Suprapubic skin (tissue), 4 donors: ENCODE data around the gene BTBD6.

ENCODE experiments used
- EP300 ChIP-seq: sonication (generic); formaldehyde crosslinking; IDR thresholded peaks from one replicate; pipeline ENCODE4 v1.6.1; 2017; ENCODE audit warnings: antibody characterized with exemption
- POLR2A ChIP-seq, 2 donors: fragments of 450-650 bp; IDR thresholded peaks; one replicate each; pipeline ENCODE4 v1.6.1; 2017; ENCODE audit warnings: antibody characterized with exemption in 2 of 2, mild to moderate bottlenecking in 2 of 2, moderate library complexity in 2 of 2
- POLR2AphosphoS5 ChIP-seq, 3 donors: sonication (generic); formaldehyde crosslinking; IDR thresholded peaks; one replicate each; pipeline ENCODE4 v1.6.1; 2017; ENCODE audit warnings: antibody characterized with exemption in 3 of 3
- TF ChIP-seq, protein P1 (sequence below), 2 donors: fragments of 200-600 bp in 1 of 2; fragments of 450-650 bp in 1 of 2; sonication (generic) in 1 of 2; IDR thresholded peaks; one replicate each; pipeline ENCODE4 v1.5.1; 2016 to 2019; ENCODE audit warnings: antibody characterized with exemption in 2 of 2, mild to moderate bottlenecking in 1 of 2, moderate library complexity in 1 of 2

DNA sequence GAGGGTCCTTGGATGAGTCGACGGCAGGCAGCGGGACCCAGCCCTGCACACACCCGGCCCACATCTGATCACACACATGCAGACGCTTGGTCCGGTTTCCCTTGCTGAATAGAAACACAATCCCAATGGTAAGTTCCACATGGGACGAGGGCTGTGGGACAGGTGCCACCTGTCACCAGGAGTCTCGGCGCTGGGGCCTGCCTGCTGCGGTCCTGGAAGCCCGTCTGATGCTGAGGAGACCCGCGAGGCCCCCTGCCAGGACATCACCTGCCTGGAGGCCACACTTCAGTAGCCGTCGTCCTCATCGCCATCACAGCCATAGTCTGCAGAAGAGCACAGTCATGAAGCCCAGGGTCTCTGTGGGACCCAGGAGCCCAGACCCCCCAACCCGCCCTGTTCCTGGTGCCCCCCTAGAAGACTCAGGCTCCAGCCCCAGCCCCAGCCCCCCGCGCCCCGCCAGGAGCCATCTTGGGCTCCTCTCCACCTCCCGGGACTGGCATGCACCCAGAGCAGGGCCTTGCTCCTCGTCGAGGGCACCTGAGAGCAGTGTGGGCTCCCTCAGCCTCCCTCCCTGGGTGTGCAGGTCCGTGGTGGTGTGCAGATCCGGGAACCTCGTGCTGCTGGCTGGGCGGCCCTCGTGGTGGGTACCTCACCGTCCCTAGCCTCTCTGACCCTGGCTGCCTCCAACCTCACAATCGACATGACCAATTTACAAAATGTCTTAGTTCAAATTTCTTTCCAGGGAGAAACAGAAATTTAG, 37.9 kb upstream of the BTBD6 start:
- TF ChIP-seq, protein P1, sequence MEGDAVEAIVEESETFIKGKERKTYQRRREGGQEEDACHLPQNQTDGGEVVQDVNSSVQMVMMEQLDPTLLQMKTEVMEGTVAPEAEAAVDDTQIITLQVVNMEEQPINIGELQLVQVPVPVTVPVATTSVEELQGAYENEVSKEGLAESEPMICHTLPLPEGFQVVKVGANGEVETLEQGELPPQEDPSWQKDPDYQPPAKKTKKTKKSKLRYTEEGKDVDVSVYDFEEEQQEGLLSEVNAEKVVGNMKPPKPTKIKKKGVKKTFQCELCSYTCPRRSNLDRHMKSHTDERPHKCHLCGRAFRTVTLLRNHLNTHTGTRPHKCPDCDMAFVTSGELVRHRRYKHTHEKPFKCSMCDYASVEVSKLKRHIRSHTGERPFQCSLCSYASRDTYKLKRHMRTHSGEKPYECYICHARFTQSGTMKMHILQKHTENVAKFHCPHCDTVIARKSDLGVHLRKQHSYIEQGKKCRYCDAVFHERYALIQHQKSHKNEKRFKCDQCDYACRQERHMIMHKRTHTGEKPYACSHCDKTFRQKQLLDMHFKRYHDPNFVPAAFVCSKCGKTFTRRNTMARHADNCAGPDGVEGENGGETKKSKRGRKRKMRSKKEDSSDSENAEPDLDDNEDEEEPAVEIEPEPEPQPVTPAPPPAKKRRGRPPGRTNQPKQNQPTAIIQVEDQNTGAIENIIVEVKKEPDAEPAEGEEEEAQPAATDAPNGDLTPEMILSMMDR (IDR thresholded peaks at IDR 0.05) = no peak
- TF ChIP-seq POLR2AphosphoS5 (IDR thresholded peaks at IDR 0.05) (no peak), POLR2A (IDR thresholded peaks at IDR 0.05) (no peak), EP300 (no peak)
